Activated naive CD4-positive, alpha-beta T cell treated with anti-CD3 and anti-CD28 coated beads, Interleukin-2, amount 50 U/mL, for 24 hours (primary cell): Measurements from ENCODE around the gene ITGB2.

Experiments used
- H3K27ac Mint-ChIP-seq: one replicate; pipeline ENCODE4 v1.8.0; 2021; ENCODE audit warnings: mild to moderate bottlenecking, mixed read lengths
- H3K27me3 Mint-ChIP-seq: one replicate; pipeline ENCODE4 v1.8.0; 2021; ENCODE audit warnings: mixed read lengths
- H3K36me3 Mint-ChIP-seq: one replicate; pipeline ENCODE4 v1.8.0; 2021; ENCODE audit warnings: mixed read lengths
- H3K4me1 Mint-ChIP-seq: one replicate; pipeline ENCODE4 v1.8.0; 2021; ENCODE audit warnings: mixed read lengths
- H3K4me3 Mint-ChIP-seq: one replicate; pipeline ENCODE4 v1.8.0; 2021; ENCODE audit warnings: mild to moderate bottlenecking, mixed read lengths
- H3K9me3 Mint-ChIP-seq: one replicate; pipeline ENCODE4 v1.8.0; 2021; ENCODE audit warnings: mixed read lengths

Gene ITGB2

GRCh38 chr21:44957901-44958451 lies 37.3 kb upstream of the ITGB2 start:
- Mint-ChIP-seq H3K4me3 (no peak overlapping the region), H3K9me3 (no peaks in the 10 kb centered on the region), H3K36me3 (peaks cover 9% of the 10 kb centered on the region), H3K27ac (no peak overlapping the region), H3K4me1 (peaks cover 7% of the 10 kb centered on the region), H3K27me3 (no peaks in the 10 kb centered on the region)

GRCh38 chr21:44957047-44957831 lies 36.5 kb upstream of the ITGB2 start:
- no peak overlapping the region for H3K4me3 Mint-ChIP-seq
- H3K36me3 Mint-ChIP-seq, result peaks cover 8% of the 10 kb centered on the region
- peaks cover 7% of the 10 kb centered on the region for H3K4me1 Mint-ChIP-seq
- no peaks in the 10 kb centered on the region for H3K27me3 Mint-ChIP-seq
- peak overlapping the region; percentile 65 for H3K27ac Mint-ChIP-seq
- H3K9me3 Mint-ChIP-seq, result no peaks in the 10 kb centered on the region

- Mint-ChIP-seq H3K27ac (no peak overlapping the region), H3K27me3 (no peaks in the 10 kb centered on the region), H3K4me3 (no peak overlapping the region), H3K9me3 (no peaks in the 10 kb centered on the region), H3K4me1 (peaks cover 7% of the 10 kb centered on the region), H3K36me3 (peaks cover 7% of the 10 kb centered on the region)
Measured at GRCh38 chr21:44956356-44957046, 35.8 kb upstream of the ITGB2 start.

DNA sequence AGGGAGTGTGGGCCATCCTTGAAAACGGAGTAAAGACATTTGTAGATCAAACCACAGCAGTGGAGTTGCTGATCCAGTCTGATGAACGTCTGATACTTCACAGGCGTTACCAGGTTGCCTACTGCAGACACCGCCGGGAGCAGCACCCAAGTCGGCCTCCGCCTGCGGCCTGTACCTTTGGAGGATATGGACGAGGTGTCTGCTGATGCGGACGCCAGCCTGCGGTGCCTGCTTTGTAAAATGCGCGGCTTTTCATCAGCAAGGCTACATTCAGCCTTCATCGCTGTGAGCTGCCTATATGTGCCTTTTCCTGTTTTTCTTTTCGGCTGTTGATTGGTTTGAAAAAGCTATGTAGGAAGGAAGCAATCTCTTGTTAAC lies 35.1 kb upstream of the ITGB2 start:
- peaks cover 7% of the 10 kb centered on the region for H3K4me1 Mint-ChIP-seq
- H3K9me3 Mint-ChIP-seq, result no peaks in the 10 kb centered on the region
- peak overlapping the region; percentile 35 for H3K27ac Mint-ChIP-seq
- H3K4me3 Mint-ChIP-seq, result no peak overlapping the region
- H3K36me3 Mint-ChIP-seq, result peaks cover 7% of the 10 kb centered on the region
- H3K27me3 Mint-ChIP-seq, result no peaks in the 10 kb centered on the region

GRCh38 chr21:44955141-44955797 lies 34.6 kb upstream of the ITGB2 start:
- no peaks in the 10 kb centered on the region for H3K9me3 Mint-ChIP-seq
- H3K27ac Mint-ChIP-seq, result peak overlapping the region; percentile 35

DNA sequence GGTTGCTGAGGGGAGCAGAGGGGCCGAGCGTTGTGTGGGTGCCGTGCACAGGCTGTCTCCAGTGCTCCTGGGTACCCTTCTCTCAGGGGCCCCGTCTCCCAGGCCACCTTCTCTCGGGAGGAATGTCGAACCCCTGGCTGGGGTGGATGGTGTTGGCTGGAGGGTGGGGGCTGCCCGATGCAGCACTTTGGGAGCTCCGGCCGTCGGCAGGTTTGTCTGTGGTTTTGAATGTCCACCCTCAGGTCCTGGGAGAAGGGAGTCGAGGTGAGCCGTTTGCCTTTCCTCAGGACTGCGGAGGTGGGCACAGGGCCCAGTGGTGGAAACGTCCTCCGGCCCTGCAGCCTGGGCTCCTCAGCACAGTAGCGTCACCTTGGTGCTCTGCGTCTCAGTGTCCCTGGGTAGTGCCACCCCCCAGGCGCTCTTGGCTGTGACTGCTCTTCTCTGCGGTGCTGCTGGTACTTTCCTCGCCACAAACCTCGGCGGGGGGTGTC lies 33.6 kb upstream of the ITGB2 start:
- Mint-ChIP-seq H3K9me3 (no peaks in the 10 kb centered on the region), H3K4me3 (no peak overlapping the region), H3K27ac (no peak overlapping the region), H3K27me3 (no peaks in the 10 kb centered on the region), H3K36me3 (peaks cover 5% of the 10 kb centered on the region), H3K4me1 (peaks cover 16% of the 10 kb centered on the region)

More at GRCh38 chr21:44955141-44955797, 34.6 kb upstream of the ITGB2 start:
- H3K4me3 Mint-ChIP-seq, result no peak overlapping the region
- peaks cover 8% of the 10 kb centered on the region for H3K4me1 Mint-ChIP-seq
- H3K36me3 Mint-ChIP-seq, result peaks cover 5% of the 10 kb centered on the region
- H3K27me3 Mint-ChIP-seq, result no peaks in the 10 kb centered on the region

- Mint-ChIP-seq H3K27ac (no peak overlapping the region), H3K4me3 (no peak overlapping the region), H3K27me3 (no peaks in the 10 kb centered on the region), H3K36me3 (peaks cover 4% of the 10 kb centered on the region), H3K4me1 (peaks cover 16% of the 10 kb centered on the region), H3K9me3 (no peaks in the 10 kb centered on the region)
Measured at GRCh38 chr21:44953628-44954021, 32.9 kb upstream of the ITGB2 start.

GRCh38 chr21:44952929-44953627 lies 32.4 kb upstream of the ITGB2 start:
- Mint-ChIP-seq H3K27ac (no peak overlapping the region), H3K27me3 (no peaks in the 10 kb centered on the region), H3K36me3 (peaks cover 4% of the 10 kb centered on the region), H3K9me3 (no peaks in the 10 kb centered on the region), H3K4me3 (no peak overlapping the region), H3K4me1 (peaks cover 16% of the 10 kb centered on the region)

DNA sequence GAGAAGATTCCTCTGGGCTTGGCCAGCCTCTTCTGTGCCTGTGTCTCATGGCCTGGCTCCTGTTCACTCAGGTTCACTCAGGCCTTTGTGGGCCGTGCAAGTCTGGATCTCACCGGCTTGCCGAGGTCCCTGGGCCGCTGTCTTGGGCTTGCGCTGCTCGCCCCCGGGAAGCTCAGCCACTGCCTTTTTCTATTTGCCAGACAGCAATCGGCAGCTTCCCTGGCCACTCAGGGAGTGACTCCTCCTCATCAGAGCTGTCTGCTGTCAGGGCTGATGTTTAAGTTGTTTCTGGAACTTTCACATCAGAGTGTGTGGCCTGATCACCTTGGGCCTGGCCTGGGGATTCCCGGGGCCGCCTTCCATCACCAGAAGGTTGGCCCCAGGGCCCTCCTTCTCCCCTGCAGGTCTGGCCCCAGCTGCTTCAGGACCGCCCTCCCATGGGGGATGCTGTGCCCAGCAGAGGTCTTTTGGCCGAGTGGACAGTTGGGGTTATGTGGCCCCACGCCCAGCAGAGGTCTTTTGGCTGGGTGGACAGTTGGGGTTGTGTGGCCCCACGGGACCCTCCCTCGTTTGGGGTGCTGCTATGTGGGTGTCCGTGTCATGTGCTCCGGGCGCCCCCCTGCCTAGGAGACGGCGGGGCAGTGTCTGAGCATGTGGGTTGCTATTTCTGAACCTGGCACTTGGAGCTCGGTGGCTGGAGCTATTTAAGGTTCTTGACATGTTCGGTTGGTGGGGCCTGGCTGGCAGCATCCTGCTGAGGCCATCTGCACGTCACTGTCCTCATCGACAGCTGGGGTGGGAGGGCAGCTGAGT lies 31.6 kb upstream of the ITGB2 start:
- H3K4me3 Mint-ChIP-seq, result no peak overlapping the region
- no peaks in the 10 kb centered on the region for H3K27me3 Mint-ChIP-seq
- no peaks in the 10 kb centered on the region for H3K9me3 Mint-ChIP-seq
- H3K36me3 Mint-ChIP-seq, result peaks cover 4% of the 10 kb centered on the region
- no peak overlapping the region for H3K27ac Mint-ChIP-seq
- H3K4me1 Mint-ChIP-seq, result peaks cover 16% of the 10 kb centered on the region

DNA sequence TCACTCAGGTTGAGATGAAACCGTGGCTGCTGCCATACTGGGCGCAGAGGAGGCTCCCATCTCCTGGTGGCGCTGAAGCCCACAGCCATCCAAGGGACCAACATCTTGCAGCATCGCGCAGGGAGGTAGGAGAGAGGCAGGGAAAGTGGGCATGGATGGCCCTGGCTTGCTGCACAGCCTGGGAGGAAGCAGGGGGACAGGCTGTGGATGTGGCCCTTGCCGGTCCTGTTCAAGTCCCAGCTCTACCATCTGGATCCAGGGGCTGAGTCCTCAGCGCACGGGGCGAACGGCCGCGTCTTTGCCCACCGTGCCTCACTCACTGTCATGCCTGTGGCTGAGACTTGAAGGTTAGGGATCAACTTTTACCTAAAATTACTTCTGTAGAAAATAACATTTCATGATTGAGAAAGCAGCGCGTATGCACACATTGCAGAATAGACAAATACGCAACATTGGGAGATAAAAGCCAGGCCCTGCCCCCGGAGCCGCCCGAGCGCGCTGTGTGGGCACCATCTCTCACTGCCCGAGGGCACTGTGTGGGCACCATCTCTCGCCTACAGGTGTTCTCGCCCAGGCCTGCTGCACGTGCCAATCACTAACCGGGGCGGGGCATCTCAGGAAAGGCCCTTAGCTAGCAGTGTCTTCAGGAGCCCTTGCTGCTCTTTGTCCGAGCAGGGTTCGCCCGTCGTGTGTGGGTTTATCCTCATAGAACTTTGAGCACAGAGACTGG lies 30.7 kb upstream of the ITGB2 start:
- H3K27ac Mint-ChIP-seq, result no peak overlapping the region
- peaks cover 16% of the 10 kb centered on the region for H3K4me1 Mint-ChIP-seq

GRCh38 chr21:44950351-44950750 lies 29.7 kb upstream of the ITGB2 start:
- Mint-ChIP-seq H3K36me3 (peaks cover 1% of the 10 kb centered on the region), H3K27ac (no peak overlapping the region), H3K9me3 (no peaks in the 10 kb centered on the region), H3K4me3 (no peak overlapping the region), H3K4me1 (peaks cover 16% of the 10 kb centered on the region), H3K27me3 (no peaks in the 10 kb centered on the region)

More for the DNA sequence above, 30.7 kb upstream of the ITGB2 start:
- no peaks in the 10 kb centered on the region for H3K27me3 Mint-ChIP-seq
- no peak overlapping the region for H3K4me3 Mint-ChIP-seq
- peaks cover 4% of the 10 kb centered on the region for H3K36me3 Mint-ChIP-seq
- H3K9me3 Mint-ChIP-seq, result no peaks in the 10 kb centered on the region

GRCh38 chr21:44949779-44950198 lies 29.1 kb upstream of the ITGB2 start:
- H3K4me1 Mint-ChIP-seq, result peaks cover 19% of the 10 kb centered on the region

DNA sequence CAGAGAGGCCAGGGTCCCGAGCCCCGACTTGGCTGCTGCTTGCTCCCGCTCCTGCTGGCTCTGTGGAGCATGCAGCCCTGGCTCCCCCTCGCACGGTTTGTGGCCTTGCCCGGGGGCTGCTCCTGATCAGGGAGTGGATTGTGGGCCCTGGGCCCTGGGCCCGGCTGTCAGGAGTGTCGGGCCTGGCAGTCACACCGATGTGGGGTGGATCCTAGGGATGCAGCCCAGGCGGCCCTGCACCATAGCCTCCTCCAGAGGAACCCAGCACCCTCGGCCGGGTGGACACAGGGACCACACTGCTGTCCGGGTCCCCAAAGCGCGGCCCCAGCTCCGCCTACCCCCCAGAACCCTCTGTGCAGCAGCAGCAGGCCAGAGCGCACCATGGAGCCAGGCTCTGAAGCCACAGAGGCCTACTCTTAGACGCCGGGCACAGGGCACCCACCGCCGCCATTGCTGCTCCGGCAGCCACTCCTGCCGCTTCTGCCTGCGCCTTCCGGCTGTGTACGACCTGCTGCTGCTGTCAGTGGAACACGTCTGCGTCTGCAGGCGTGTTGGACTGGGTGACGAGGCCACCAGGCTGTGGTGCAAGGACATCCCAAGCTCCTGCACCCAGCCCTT lies 28.6 kb upstream of the ITGB2 start:
- H3K4me3 Mint-ChIP-seq, result no peak overlapping the region
- no peak overlapping the region for H3K27ac Mint-ChIP-seq
- no peaks in the 10 kb centered on the region for H3K27me3 Mint-ChIP-seq
- H3K9me3 Mint-ChIP-seq, result no peaks in the 10 kb centered on the region
- H3K36me3 Mint-ChIP-seq, result peaks cover 2% of the 10 kb centered on the region
- peaks cover 24% of the 10 kb centered on the region for H3K4me1 Mint-ChIP-seq

More at GRCh38 chr21:44949779-44950198, 29.1 kb upstream of the ITGB2 start:
- Mint-ChIP-seq H3K27ac (no peak overlapping the region), H3K4me3 (no peak overlapping the region), H3K9me3 (no peaks in the 10 kb centered on the region), H3K27me3 (no peaks in the 10 kb centered on the region), H3K36me3 (peaks cover 2% of the 10 kb centered on the region)
